ENCODE measurements around the gene STARD9.

- TF ChIP-seq CTCF (conservative IDR thresholded peaks at IDR 0.05; ENCODE audit: low read depth in 2 of 2) (no peak), POLR2AphosphoS5 (IDR thresholded peaks at IDR 0.05; ENCODE audit: low read depth) (no peak), EZH2 (IDR thresholded peaks at IDR 0.05; ENCODE audit: low read depth, unreplicated experiment) (no peak), EZH2phosphoT487 (IDR thresholded peaks at IDR 0.05; ENCODE audit: unreplicated experiment) (no peak), JUNB (IDR thresholded peaks at IDR 0.05; ENCODE audit: unreplicated experiment) (no peak), REST (IDR thresholded peaks at IDR 0.05; ENCODE audit: unreplicated experiment) (no peak)
These were observed 117.6 kb downstream of the STARD9 start for GRCh38 chr15:42692997-42693396.

Data from GM23338 (cell line).